HG03469 (cell line): ENCODE measurements around the gene PTP4A2.

Experiments
- ATAC-seq: cut with Tn5 transposase; IDR thresholded peaks from one replicate; pipeline ENCODE4 v1.9.1; 2021; ENCODE audit warnings: mild to moderate bottlenecking, moderate library complexity, moderate number of reproducible peaks; ENCODE audit not compliant: unreplicated experiment

The PTP4A2 gene

DNA sequence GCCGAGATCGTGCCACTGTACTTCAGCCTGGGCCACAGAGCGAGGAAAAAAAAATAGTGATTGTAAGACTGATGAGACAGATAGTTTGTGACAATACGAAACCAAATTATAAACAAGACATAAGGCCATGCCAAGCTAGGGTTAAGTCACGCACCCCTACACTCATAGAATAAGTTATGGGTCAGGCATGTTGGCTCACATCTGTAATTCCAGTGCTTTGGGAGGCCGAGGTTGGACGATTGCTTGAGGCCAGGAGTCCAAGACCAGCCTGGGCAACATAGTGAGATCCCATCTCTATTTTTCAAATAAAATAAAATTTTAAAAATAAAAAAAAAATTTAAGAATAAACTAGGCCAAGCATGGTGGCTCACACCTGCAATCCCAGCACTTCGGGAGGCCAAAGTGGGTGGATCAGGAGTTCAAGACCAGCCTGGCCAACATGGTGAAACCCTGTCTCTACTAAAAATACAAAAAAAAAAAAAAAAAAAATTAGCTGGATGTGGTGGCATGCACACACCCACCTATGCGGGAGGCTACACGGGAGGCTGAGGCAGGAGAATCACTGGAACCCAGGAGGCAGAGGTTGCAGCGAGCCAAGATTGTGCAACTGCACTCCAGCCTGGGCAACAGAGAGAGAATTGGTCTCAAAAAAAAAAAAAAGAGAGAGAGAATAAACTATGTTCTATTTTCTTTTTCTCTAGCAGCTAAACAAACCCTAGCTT, 72.3 kb downstream of the PTP4A2 start:
- ATAC-seq = no peak

DNA sequence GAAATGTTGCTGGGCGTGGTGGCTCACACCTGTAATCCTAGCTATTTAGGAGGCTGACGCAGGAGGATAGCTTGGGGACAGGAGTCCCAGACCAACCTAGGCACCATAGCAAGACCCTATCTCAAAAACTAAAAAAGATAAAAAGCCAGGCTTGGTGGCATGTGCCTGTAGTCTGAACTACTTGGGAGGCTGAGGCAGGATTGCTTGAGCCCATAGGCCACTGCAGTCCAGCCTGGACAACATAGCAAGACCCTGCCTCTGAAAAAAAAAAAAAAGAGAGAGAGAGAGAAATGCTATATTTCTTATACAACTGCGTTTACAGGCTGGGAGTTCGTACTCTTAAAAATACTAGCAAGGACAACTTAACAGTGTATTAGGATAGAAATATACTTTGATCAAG, 76.1 kb downstream of the PTP4A2 start:
- no peak for ATAC-seq

DNA sequence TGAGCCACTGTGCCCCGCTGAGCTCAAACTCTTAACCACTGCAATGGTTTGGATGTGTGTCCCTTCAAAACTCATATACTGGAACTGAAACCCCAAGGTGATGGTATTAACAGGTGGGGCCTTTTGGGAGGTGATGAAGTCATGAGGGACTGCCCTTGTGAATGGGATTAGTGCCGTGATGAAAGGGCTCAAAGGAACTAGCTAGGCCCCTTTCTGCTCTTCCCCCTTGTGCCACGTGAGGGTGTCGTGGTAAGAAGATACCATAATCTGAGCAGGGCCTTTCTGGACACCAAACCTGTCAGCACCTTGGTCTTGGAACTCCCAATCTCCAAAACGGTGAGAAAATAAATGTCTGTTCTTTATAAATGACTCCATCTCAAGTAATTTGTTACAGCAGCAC, 76.8 kb downstream of the PTP4A2 start:
- ATAC-seq = no peak

DNA sequence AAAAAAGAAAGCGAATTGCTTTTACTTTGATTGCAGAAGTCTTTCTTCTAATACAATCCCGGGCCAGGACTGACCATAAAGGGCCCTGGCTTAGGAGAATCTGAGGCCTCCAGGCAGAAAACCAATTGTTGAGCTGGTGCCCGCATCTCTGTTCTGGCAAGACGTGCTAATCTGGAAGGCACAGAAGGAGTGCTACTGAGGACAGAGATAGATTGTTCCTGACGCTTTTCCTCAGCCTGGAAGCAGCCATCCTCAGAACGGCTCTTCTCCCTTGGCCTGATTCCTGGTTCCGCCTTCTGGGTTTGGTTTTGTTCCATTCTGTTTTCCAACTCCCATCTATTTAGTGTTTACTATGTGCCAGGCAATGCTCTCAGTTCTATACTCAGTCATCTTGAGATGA, 77.6 kb downstream of the PTP4A2 start:
- no peak for ATAC-seq

DNA sequence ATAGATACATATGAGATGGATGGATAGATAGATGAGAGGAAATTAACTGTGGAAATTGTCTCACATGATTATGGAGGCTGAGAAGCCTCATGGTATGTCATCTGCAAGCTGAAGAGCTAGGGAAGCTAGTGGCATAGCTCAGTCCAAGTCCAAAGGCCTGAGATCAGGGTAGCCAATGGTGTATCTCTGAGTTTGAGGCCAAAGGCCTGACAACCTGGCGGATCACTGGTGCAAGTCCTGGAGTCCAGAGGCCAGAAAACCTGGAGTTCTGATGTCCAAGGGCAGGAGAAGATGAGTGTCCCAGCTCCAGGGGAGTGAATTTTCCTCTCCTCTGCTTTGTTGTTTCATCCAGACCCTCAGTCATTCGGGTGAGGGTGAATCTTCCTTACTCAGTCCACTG, 78.4 kb downstream of the PTP4A2 start:
- ATAC-seq = no peak

- ATAC-seq = no peak
Observed at GRCh38 chr1:31859044-31859443, 79.1 kb downstream of the PTP4A2 start.

- no peak for ATAC-seq
Observed at GRCh38 chr1:31857863-31858262, 80.3 kb downstream of the PTP4A2 start.
